Esophagus muscularis mucosa (tissue), 4 donors: ENCODE measurements around the gene PRDM16. TPM values are rescaled to one million over a fixed set of nuclear protein-coding genes. Genes with fewer than 3 reads are reported as not detected.

Source experiments
- DNase-seq: peaks from one replicate; pipeline ENCODE4 v3.0.0-alpha.2; 2017; ENCODE audit errors: extremely low spot score
- H3K27ac ChIP-seq, 4 donors: fragments of 200-600 bp; sonication (generic); replicated peaks in 1 of 4; 1 replicate in 3 of 4; 2 replicates in 1 of 4; pipeline ENCODE4 v1.5.1; 2016 to 2019; ENCODE audit warnings: mild to moderate bottlenecking in 1 of 4
- H3K27me3 ChIP-seq, 4 donors: fragments of 200-600 bp; sonication (generic); one replicate each; pipeline versions ENCODE4 v1.5.1 to v1.6.0; 2016 to 2019
- H3K36me3 ChIP-seq, 4 donors: fragments of 200-600 bp; sonication (generic); one replicate each; pipeline ENCODE4 v1.5.1; 2016 to 2019
- H3K4me1 ChIP-seq, 4 donors: fragments of 200-600 bp; sonication (generic); one replicate each; pipeline ENCODE4 v1.5.1; 2016 to 2019
- H3K4me3 ChIP-seq, 4 donors: fragments of 200-600 bp; sonication (generic); 1 replicate in 2 of 4; 2 replicates in 2 of 4; pipeline ENCODE4 v1.5.1; 2016 to 2019; ENCODE audit warnings: mild to moderate bottlenecking in 4 of 4, moderate library complexity in 1 of 4
- H3K9me3 ChIP-seq, 4 donors: fragments of 200-600 bp; sonication (generic); 1 replicate in 3 of 4; 2 replicates in 1 of 4; pipeline ENCODE4 v1.5.1; 2016 to 2019
- EP300 ChIP-seq: sonication (generic); formaldehyde crosslinking; IDR thresholded peaks from one replicate; pipeline ENCODE4 v1.6.1; 2017; ENCODE audit warnings: antibody characterized with exemption
- POLR2A ChIP-seq: fragments of 450-650 bp; IDR thresholded peaks from one replicate; pipeline ENCODE4 v1.6.1; 2017; ENCODE audit warnings: antibody characterized with exemption, moderate library complexity, mild to moderate bottlenecking, low read depth
- POLR2AphosphoS5 ChIP-seq, 2 donors: sonication (generic); formaldehyde crosslinking; IDR thresholded peaks; one replicate each; pipeline ENCODE4 v1.6.1; 2017; ENCODE audit warnings: antibody characterized with exemption in 2 of 2
- WGBS: methylation state at CpG from one replicate; pipeline ENCODE4 v1.1.5; 2018; 5-methylcytosine and 5-hydroxymethylcytosine counted together
- intact Hi-C: fragments of 100-400 bp; cut with DNase I; formaldehyde crosslinking; loops from one replicate; pipeline ENCODE4 v1.15.1; 2023
- total RNA-seq, 4 donors: library from RNA; depleted of rRNA; stranded (reverse); fragments of >200 nt; gene quantifications; one replicate each; pipeline versions ENCODE4 v1.1.0 to v1.2.1, GENCODE V29; 2016
- TF ChIP-seq, protein P1 (sequence below), 3 experiments: fragments of 200-600 bp in 2 of 3; fragments of 450-650 bp in 1 of 3; sonication (generic) in 2 of 3; IDR thresholded peaks; one replicate each; pipeline ENCODE4 v1.5.1; 2017 to 2019; ENCODE audit warnings: antibody characterized with exemption in 3 of 3, mild to moderate bottlenecking in 2 of 3, moderate library complexity in 1 of 3

PRDM16 gene
- total RNA-seq, 4 donors from 2014 or later, result 1.2 to 4.4 (median 2.2) TPM

DNA sequence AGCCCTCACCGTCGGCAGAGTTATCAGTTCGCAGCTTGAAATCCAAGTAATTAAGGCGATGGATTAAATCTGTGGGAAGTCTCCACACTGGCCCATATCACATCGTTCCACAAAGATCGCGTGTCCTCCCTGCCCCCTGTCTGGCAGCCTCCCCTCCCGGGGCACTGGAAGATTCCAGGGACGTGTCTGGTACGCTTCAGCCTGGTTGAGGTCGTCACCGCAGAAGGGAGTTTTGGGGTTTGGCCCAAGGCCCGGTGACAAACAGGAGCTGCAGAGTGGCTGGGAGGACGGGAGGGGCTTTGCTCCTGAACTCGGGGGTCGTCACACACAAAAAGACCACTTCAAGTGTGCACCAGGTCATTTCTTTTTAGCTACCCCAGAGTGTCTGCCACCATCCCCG lies 51.1 kb downstream of the PRDM16 start:
- no peaks in the 10 kb centered on the region for H3K36me3 ChIP-seq
- H3K4me1 ChIP-seq, result peaks cover 7 to 21% (median 8%) of the 10 kb centered on the region in 4 donors
- no peaks in the 10 kb centered on the region for H3K9me3 ChIP-seq
- no peak overlapping the region for H3K4me3 ChIP-seq
- peaks cover 0 to 38% (median 0%) of the 10 kb centered on the region in 4 donors for H3K27me3 ChIP-seq
- TF ChIP-seq, protein P1, sequence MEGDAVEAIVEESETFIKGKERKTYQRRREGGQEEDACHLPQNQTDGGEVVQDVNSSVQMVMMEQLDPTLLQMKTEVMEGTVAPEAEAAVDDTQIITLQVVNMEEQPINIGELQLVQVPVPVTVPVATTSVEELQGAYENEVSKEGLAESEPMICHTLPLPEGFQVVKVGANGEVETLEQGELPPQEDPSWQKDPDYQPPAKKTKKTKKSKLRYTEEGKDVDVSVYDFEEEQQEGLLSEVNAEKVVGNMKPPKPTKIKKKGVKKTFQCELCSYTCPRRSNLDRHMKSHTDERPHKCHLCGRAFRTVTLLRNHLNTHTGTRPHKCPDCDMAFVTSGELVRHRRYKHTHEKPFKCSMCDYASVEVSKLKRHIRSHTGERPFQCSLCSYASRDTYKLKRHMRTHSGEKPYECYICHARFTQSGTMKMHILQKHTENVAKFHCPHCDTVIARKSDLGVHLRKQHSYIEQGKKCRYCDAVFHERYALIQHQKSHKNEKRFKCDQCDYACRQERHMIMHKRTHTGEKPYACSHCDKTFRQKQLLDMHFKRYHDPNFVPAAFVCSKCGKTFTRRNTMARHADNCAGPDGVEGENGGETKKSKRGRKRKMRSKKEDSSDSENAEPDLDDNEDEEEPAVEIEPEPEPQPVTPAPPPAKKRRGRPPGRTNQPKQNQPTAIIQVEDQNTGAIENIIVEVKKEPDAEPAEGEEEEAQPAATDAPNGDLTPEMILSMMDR (IDR thresholded peaks at IDR 0.05), result no peak
- TF ChIP-seq POLR2AphosphoS5 (IDR thresholded peaks at IDR 0.05) (no peak), POLR2A (no peak), EP300 (no peak)
- H3K27ac ChIP-seq, result no peak overlapping the region
- whole genome bisulfite sequencing, result no CpG with 5 or more reads among the region's 17 CpGs
- no peak for DNase-seq
- intact Hi-C loops, result no loop called here

DNA sequence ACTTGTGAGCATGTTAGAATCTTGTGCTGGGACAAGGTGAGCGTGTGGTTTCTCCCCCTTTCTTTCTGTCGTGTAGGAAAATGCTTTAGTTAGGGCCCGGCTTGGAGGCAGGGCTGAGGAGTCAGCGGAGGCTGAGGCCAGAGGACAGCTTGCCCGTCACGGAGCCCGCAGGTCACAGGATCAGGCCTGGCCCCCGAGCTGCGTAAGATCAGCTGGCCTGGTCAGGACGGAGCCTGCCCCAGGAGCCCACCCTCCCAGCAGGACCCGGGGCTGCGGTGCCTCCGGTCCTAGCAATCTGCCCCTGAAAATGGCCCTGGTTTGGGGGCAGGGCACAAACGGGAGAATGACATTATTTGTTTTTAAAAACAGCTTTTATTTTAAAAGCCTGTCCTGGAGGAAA lies 52.0 kb downstream of the PRDM16 start:
- WGBS, result 92% methylated on average over 8 of the region's 14 CpGs
- intact Hi-C loops, result no loop called here
- DNase-seq, result no peak
- TF ChIP-seq, protein P1 (IDR thresholded peaks at IDR 0.05), result no peak
- TF ChIP-seq POLR2AphosphoS5 (IDR thresholded peaks at IDR 0.05), result no peak
- no peak for TF ChIP-seq EP300
- no peak for TF ChIP-seq POLR2A
- H3K36me3 ChIP-seq, result no peaks in the 10 kb centered on the region
- peaks cover 0 to 30% (median 0%) of the 10 kb centered on the region in 4 donors for H3K27me3 ChIP-seq
- no peaks in the 10 kb centered on the region for H3K9me3 ChIP-seq
- H3K4me3 ChIP-seq, result no peak overlapping the region
- H3K27ac ChIP-seq, result no peak overlapping the region
- peaks cover 9 to 29% (median 13%) of the 10 kb centered on the region in 4 donors for H3K4me1 ChIP-seq

DNA sequence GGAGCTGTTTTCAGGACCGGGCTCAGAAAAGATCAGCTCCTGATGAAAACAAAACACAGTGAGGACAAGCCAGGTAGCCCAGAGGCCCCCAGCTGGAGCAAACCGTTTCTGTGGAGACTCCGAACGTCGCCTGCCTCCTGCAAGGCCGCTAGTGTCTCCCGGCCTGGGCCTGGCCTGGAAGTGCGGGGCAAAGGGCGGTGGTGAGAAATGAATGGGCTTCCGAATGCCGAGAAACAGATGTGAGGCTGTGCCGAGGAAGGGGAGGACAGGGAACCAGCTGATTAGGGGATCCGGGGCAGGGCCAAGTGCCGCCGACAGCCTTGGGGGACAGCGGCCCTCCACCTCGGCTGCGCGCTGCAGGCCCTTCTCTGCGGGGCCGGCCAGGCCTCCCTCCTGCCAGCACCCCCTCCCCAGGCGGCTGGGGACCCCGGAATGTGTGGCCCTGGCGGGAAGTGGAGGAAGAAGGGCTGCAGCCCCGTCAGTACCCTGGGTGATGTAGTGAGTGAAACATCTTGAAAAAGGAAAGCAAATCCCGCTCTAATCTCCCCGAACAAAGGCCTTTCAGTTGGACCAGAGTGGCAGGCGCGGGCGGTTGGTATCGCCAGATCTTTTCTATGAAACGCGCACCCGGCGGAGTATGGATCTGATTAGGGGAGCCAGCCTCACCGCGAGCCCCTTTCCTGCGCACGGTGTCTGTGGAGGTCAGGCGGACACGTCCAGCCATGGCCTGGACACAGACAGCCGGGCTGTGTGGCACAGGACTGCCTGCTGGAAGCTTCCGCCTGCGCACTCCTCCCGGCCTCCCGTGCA lies 52.6 kb downstream of the PRDM16 start:
- Histone ChIP-seq H3K27me3 (peaks cover 0 to 24% (median 0%) of the 10 kb centered on the region in 4 donors), H3K4me1 (peaks cover 15 to 32% (median 18%) of the 10 kb centered on the region in 4 donors), H3K9me3 (no peaks in the 10 kb centered on the region), H3K36me3 (no peaks in the 10 kb centered on the region), H3K4me3 (no peak overlapping the region), H3K27ac (peak overlapping the region in 1 of 4 donors; percentile 39)
- DNase-seq, result no peak
- intact Hi-C loops, result no loop called here
- WGBS, result 64% methylated on average over 34 of the region's 46 CpGs
- TF ChIP-seq POLR2A, result no peak
- TF ChIP-seq, protein P1 (IDR thresholded peaks at IDR 0.05), result no peak
- no peak for TF ChIP-seq EP300
- TF ChIP-seq POLR2AphosphoS5 (IDR thresholded peaks at IDR 0.05), result no peak

DNA sequence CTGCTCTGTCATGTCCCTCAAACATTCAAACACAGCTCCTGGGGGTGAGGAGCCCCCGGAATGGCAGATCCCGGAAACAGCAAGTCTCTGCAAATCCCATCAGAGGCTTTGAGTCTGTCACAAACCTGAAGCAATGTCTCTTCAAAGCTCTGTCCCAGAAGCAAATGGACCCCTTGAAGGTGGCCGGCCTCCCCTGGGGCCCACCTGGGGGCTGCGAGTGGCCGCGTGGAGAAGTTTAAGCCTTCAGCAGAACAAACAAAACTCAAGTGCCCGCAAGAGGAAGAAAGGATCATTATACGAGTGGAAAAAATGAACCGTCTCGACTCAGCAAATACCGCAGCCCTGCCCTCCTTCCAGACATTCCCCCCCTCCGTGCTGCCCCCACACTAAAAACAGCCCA lies 53.3 kb downstream of the PRDM16 start:
- no peak for DNase-seq
- no peak overlapping the region for H3K4me3 ChIP-seq
- H3K4me1 ChIP-seq, result peaks cover 15 to 37% (median 24%) of the 10 kb centered on the region in 4 donors
- WGBS, result 81% methylated on average over 12 of the region's 12 CpGs
- H3K36me3 ChIP-seq, result no peaks in the 10 kb centered on the region
- peaks cover 0 to 22% (median 0%) of the 10 kb centered on the region in 4 donors for H3K27me3 ChIP-seq
- intact Hi-C loops, result no loop called here
- H3K27ac ChIP-seq, result no peak overlapping the region
- no peak for TF ChIP-seq EP300
- no peaks in the 10 kb centered on the region for H3K9me3 ChIP-seq

DNA sequence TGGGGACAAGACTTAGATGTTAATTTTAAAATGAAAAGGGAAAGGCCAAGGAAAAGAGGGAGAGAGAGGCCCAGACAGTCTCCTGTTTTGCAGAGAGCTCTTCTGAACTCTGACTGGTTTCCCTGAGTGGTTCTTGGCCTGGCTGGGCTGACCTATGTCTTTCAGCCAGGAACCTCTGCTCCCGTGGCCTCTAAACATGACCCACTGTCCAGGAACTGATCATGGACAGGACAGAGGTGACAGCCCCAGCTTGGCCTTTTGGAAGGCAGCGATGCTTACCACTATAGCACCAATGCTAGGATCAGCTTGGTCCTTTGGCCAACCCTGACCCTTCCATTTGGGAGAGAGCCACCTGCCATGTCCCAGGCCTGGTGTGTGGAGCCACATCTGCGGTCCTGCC lies 55.2 kb downstream of the PRDM16 start:
- TF ChIP-seq, protein P1 (IDR thresholded peaks at IDR 0.05), result no peak
- no peak for TF ChIP-seq POLR2AphosphoS5 (IDR thresholded peaks at IDR 0.05)
- TF ChIP-seq EP300, result no peak
- no peak for TF ChIP-seq POLR2A
- Histone ChIP-seq H3K27me3 (peaks cover 0 to 17% (median 0%) of the 10 kb centered on the region in 4 donors), H3K36me3 (no peaks in the 10 kb centered on the region), H3K9me3 (no peaks in the 10 kb centered on the region), H3K4me3 (no peak overlapping the region), H3K4me1 (peaks cover 15 to 54% (median 29%) of the 10 kb centered on the region in 4 donors), H3K27ac (peak overlapping the region in 1 of 4 donors; percentile 23)
- DNase-seq, result no peak
- WGBS, result 93% methylated on average over 3 of the region's 3 CpGs
- intact Hi-C loops, result no loop called here
